Activated CD4-positive, alpha-beta T cell treated with anti-CD3 and anti-CD28 coated beads, Interleukin-2, amount 50 U/mL, for 24 hours (primary cell): ENCODE results near the gene MAPK8.
"Not testable (repeated sequence)": the region's sequence is repeated elsewhere in the genome, so short reads cannot be mapped to it uniquely, and the experiment has no call there.

Source experiments
- DNase-seq, 2 donors: peaks; one replicate each; pipeline ENCODE4 v3.0.0-alpha.2; 2020; ENCODE audit warnings: low read depth in 1 of 2, low spot score in 1 of 2

Gene MAPK8

DNA sequence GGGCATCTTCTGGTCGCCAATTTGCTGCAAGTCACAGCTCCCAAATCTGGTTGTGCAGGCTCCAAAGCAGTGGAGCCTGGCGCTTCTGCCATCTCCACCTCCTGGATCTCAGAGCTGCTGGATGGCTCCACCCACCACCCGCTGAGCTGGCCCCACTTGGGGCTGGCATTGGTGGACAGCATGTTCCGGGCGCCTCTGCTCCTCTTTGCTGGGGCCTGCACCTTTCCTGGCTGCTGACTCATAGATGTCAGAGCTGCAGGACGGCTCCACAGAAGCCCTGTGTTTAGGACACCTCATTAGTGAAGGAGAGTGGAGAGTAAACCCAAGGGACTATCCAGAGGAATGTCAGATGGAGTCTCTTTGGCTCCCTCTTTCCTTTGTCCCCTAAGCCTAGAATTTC is 27.4 kb downstream of the MAPK8 start:
- DNase-seq = no peak

- DNase-seq = no peak
Observed at GRCh38 chr10:48335788-48336187, 29.3 kb downstream of the MAPK8 start.

DNA sequence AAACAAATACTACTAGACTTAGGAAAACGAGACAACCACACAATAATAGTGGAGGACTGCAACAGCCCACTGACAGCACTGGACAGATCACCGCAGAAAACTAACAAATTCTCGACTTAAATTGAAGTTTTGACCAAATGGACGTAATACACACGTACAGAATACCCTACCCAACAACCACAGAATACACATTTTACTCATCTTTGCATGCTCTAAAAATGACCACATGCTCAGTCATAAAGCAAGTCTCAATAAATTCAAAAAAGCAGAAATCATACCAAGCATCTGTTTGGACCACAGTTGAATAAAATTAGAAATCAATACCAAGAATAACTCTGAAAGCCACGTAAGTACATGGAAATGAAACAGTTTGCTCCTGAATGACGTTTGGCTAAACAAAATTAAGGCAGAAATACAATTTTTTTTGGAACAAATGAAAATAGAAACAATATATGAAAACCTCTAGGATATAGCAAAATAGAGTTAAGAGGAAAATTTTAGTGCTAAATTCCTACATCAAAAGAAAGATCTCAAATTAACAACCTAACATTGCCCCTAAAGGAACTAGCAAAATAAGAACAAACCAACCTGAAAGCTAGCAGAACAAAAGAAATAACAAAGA is 30.6 kb downstream of the MAPK8 start:
- no peak for DNase-seq

- DNase-seq = no peak
Observed at GRCh38 chr10:48340734-48341133, 34.3 kb downstream of the MAPK8 start.

GRCh38 chr10:48343106-48343505 is 36.6 kb downstream of the MAPK8 start:
- DNase-seq = no peak

GRCh38 chr10:48343921-48344598 is 37.6 kb downstream of the MAPK8 start:
- DNase-seq = no peak

DNA sequence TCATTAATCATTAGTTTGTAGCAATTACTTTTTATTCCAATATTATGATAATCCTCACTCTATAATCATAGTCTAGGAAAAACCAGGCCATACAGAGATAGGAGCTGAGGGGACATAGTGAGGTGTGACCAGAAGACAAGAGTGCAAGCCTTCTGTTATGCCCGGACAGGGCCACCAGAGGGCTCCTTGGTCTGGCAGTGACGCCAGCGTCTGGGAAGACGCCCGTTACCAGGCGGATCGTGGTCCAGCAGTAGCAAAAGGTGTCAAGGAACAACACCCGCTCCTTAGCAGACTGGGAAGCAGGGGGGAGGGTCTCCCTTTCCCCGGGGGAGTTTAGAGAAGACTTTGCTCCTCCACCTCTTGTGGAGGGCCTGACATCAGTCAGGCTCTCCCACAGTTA is 39.8 kb downstream of the MAPK8 start:
- not testable (repeated sequence) for DNase-seq

DNA sequence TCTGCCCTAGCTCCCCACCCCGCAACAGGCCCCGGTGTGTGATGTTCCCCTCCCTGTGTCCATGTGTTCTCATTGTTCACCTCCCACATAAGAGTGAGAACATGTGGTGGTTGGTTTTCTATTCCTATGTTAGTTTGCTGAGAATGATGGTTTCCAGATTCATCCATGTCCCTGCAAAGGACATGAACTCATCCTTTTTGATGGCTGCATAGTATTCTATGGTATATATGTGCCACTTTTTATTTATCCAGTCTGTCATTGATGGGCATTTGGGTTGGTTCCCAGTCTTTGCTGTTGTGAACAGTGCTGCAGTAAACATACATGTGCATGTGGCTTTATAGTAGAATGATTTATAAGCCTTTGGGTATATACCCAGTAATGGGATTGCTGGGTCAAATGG is 41.1 kb downstream of the MAPK8 start:
- not testable (repeated sequence) for DNase-seq

- DNase-seq = not testable (repeated sequence)
Observed at GRCh38 chr10:48347943-48348342, 41.5 kb downstream of the MAPK8 start.

- no peak for DNase-seq
Observed at GRCh38 chr10:48353246-48353645, 46.8 kb downstream of the MAPK8 start.

- DNase-seq = no peak
Observed at GRCh38 chr10:48357631-48358030, 51.2 kb downstream of the MAPK8 start.

GRCh38 chr10:48358162-48358561 is 51.7 kb downstream of the MAPK8 start:
- DNase-seq = no peak

DNA sequence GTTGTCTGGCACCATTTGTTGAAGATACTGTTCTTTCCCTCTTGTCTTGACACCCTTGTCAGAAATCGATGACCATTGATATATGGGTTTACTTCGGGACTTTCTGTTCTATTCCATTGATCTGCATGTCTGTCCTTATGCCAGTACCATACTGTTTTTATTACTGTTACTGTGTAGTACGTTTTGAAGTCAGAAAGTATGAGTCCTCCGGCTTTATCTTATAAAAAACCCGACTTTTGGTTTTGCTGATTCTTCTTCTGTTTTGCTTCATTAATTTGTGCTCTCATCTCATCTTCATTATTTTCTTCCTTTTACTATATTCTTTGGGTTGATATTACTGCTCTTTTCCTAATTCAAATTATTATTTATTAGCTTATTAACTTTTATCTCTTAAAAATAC is 52.4 kb downstream of the MAPK8 start:
- DNase-seq = no peak

DNA sequence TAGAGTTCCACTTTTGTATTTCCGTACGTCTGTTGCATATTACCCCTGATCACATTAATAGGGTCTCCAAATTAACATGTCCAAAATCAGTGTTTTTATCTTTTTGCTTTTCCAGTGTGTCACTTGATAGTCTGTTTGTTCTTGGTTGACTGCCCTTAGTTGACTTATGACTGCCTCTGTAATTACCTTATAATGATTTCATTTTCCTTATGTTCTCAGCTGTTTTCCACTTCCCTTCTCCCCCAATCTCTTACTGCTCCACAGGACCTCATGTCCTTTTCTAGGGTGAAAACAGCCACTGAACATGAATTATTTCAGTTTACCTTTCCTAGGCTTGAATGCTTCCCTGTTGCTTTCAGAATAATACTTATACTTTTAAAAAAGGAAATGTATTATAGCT is 54.7 kb downstream of the MAPK8 start:
- DNase-seq = no peak

DNA sequence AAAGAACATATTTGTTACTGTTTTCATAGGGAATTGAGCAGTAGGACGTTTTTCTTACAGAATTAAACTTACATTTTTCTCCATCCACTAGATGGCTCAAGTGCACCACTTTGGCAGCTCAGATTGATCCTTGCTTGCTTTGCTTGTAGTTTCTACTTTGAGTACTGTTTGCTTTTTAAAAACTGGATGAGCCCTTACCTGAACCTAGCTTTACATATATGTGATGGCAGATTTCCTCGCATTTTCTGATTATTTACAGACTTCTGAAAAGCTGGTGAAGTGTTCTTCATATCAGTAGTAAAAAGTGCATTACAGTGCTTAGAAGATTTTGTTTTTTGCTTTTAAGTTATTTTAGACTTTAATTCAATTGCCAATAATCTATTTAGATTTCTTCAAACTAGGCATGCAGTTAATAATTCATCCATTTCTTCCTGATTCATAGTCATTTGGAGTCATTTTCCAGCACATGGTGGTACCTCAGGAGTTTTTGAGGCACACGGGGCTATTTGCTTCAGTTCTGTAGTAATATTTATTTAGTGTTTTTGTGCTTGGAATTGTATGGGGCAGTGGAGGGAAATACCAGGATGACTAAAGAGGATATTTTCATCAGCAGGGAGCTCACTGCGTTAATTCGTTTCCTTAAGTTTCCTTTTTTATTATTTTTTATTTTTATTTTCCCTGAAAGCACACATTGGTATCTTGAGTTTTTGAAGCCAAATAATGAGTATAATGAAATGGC is 57.3 kb downstream of the MAPK8 start:
- DNase-seq = peak in 1 of 2 donors; percentile 7

DNA sequence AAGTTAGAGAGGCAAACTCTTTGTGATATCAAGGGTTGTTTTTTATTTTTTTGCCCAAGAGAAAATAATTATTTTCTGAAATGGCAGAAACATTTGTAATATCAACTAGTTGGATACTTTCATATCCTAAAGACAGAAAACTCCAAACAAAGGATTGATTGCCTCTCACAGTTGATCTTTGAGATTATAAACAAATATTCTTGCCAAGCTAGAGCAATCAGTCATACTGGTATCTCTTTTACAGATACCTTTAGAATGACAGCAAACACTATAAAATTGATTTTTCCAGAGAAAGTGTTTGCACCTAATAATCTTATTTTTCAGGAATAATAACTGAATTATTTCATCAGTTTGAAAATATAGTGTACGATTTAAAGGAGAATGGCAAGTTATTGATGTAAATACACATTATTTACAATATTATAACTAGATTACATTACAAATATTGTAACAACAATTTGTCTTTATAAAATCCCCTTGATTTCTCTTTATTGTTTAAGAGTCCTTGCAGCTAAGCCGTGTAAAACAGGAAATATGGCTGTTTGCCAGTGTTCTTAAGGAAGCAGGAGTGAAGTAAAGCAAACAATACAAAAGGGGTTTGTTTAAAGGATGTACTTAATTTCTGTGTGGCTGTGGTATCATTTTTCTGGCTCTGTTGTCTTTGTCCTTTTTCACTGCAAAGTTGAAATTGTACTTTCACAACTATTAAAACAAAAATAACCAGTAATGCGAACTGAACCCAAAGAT is 58.4 kb downstream of the MAPK8 start:
- DNase-seq = no peak

DNA sequence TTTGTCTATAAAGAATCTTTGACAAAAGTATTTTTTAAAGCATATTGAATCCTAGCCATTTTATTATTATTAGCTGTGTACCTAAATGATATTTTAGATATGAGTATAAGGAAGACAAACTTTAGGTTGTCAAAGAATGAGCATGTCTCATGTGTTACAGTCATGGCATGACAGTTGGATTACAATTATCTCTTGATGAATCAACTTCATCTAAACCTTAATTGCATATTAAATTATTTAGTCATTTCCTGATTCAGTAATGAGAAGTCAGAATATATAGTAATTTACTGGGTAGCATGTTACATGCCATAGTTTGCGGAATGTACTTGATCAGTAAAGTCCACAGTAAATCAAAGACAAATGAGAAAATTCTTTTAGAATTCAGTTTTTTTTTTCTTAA is 59.2 kb downstream of the MAPK8 start:
- no peak for DNase-seq

DNA sequence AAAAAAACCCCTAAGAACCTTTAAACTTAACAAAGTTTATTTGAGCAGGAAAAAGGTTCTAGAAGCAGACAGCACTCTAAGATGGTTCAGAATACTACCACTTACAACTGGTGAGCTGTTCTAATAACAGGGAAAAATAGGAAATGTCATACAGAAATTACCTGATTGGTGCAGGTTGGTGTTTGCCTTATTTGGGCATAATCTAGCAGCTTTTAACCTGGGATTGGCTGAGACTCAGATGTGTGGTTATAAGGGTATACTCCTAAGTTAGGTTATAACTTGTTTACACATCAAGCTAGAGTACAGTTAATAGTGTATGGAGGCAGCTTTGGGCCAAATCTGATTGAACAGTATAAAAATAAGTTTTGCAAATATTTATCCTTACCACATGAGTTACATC is 59.8 kb downstream of the MAPK8 start:
- DNase-seq = no peak

DNA sequence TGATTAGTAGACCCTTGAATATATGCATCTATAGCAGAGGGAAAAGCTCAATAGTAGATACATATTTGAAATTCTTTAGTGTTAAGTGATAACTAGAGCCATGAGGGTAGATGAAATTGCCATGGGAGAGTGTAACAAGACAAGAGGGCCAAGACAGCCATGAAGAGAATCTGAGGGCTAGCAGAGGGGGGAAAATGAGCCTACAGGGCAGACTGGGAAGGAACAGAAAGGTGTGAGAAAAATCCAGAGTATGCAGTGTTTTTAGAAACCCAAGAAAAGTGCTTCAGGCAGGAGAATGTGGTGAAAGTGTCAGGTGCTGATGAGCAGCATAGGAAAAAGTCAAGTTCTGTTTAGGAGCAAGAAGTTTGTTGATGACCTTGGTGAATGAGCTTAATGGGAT is 63.0 kb downstream of the MAPK8 start:
- no peak for DNase-seq

DNA sequence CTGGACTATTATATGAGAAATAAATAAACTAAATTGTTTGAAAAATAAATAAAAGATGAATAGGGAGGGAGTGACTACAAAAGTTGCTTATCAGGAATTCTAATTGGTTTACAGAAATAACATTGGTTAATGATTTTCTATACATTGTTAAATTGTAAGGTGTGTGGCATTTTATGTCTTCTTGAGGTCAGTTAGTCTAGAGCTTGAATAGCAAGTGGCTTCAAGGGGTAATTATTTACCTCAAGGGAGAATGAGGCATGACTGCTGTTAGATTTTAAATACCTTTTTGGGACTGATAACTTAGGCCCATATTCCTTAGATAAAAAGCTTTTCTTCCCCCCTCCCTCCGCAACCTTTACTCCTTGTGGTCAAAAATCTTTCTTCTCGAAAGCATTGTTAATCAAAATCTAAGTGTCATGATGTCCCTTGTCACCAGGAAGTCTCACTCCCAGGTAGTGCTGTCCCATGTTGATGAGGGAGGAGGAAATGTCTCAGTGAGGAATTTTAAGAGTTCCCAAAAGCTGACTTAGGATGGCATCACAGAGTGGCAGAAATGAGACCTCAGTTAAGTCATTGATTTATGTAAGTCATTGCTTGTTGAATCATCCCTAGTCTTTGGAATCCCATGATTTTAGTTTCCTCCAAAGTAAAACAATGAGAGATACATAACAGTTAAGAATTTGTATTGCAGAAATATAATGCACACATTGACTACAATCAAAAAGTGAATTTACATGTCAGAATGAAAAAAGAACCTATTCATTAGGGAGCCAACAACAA is 71.5 kb downstream of the MAPK8 start:
- no peak for DNase-seq

GRCh38 chr10:48378675-48379074 is 72.2 kb downstream of the MAPK8 start:
- DNase-seq = no peak
